GM21515 (cell line): ENCODE data around the gene EPHB4.
"Not testable (repeated sequence)": the region's sequence is repeated elsewhere in the genome, so short reads cannot be mapped to it uniquely, and the experiment has no call there.

ENCODE experiments used
- ATAC-seq: cut with Tn5 transposase; IDR thresholded peaks from one replicate; pipeline ENCODE4 v1.9.1; 2021; ENCODE audit not compliant: unreplicated experiment

EPHB4 gene

DNA sequence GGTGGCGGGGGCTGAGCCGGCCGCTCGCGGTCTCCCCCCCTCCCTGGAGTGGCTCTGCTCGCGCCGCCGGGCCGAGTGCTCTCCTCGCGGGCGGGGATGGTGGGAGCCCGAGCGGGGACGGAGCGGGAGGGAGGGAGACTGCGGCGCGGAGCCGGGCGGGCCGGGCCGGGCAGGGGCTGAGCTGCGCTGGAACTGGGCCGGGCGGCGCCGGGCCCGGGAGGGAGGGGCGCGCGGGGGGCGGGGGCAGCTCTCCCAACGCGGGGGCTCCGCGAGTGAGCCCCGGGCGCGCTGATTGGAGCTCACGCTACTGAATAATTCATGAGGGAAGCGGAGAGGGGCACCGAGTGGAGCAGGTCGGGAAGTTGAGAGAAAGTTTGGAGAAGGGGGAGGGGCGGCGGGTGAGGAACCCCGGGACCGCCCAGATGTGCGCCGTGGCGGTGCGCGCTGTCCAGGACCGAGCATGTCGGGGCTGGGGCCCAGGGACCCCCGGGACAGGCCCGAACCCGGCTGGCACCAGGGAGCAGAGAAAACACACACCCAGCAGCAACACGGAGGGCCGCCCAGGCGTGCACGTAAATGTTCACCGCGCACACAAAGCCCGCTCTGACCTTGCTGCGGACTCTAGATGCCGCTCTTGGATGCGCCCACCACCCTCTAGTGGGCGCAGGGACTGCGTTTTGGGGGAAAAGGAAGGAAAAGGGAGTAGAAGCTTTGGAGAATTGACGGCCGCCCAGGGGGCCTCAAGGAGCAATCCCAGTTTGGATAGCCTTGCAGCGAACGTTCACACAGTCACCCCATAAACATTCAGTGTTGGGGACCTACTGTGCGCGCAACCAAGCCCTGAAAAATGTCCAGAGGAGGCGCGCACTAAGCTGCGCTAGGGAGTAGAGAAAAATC is at the start of gene EPHB4:
EPHB4 (minus strand) TSS at position 194 of the 897 bp plus-strand sequence. CDS start 493 bp downstream, outside the sequence.
- ATAC-seq = no peak

DNA sequence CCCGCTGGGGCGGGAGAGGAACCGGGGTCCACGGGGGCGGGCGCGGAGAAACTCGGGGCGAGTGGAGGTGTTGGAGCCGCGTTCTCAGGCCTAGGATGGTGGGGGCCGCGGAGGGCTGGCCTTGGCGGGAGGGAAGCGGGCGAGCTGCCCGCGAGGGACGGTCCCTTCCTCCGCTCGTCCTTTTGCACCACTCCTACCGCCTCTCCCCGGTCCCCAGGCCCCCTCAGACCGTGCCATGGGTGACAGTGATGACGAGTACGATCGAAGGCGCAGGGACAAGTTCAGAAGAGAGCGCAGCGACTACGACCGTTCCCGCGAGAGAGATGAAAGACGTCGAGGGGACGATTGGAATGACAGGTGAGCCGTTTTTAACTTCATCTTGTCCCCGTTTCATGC is 48.0 kb upstream of the EPHB4 start:
- peak; percentile 27 for ATAC-seq

DNA sequence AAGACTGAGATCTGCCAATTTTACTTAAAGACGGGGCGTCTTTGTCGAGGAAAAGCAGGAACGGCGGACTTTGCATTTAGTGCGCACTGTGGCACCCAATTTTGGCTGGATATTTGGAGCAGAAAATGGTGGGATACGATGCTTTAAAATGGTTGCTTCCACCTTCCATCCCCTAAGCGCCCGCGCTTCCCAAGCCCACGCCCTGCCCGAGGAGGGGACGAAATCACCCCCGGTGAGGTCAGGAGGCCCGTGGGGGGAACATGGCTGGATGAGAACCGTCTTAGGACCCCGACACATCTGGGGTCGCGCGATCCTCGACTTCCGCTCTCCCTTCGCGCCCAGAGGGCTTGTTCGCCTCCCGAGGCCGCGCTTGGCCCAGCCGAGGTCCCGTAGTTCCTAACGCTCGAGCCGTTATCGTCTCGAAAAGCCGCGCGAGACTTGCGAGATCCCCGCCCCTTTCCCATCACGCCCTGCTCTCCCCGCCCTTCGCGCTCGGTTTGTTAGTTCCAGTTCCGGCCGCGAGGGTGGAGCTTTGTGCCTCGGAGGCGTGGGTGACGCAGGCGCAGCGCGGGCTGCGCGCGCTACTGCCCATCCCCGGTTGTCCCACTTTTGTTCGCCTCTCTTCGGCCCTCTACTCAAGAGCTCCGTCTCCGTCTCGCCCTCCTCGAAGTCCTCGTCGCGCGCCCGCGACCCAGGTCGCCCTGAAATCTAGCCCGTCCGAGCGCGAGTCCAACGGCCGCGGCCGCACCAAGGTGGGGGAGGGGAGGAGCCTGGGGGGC is 47.4 kb upstream of the EPHB4 start, which contains the start of gene SRRT:
SRRT (plus strand) TSS at position 527 of the 779 bp plus-strand sequence. CDS start 488 bp downstream, outside the sequence.
- peak; percentile 86 for ATAC-seq

DNA sequence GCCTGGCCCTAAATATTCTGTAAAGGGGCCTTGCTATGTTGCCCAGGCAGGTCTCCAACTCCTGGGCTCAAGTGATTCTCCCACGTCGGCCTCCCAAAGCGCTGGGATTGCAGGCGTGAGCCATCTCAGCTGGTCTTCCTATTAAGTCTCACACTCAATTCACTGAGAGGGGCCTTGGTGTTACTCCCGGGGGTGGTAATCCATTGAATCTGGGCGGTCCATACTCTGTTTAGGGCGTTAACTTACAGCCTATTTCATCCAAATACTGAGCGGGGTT is 46.9 kb upstream of the EPHB4 start:
- no peak for ATAC-seq

DNA sequence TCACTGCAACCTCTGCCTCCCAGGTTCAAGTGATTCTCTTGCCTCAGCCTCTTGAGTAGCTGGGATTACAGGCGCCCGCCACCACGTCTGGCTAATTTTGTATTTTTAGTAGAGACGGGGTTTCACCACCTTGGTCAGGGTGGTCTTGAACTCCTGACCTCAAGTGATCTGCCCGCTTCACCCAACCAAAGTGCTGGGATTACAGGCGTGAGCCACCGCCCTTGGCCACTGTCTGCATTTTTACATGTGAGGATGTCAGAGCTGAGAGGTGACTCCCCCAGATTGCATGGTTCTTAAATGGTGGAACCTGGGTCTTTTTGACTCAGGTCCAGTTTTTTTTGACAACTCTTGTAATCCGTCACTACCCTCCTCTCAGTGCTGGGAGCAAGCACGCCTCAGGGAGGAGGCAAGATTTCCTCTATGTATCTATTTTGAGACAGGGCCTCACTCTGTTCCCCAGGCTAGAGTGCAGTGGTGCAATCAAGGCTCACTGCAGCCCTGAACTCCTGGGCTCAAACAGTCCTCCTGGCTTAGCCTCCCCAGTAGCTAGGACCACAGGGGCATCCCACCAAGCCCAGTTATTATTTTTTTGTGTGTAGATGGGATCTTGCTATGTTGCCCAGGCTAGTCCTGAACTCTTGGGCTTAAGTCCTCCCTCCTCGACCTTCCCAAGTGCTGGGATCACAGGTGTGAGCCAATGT is 46.4 kb upstream of the EPHB4 start:
- no peak for ATAC-seq

DNA sequence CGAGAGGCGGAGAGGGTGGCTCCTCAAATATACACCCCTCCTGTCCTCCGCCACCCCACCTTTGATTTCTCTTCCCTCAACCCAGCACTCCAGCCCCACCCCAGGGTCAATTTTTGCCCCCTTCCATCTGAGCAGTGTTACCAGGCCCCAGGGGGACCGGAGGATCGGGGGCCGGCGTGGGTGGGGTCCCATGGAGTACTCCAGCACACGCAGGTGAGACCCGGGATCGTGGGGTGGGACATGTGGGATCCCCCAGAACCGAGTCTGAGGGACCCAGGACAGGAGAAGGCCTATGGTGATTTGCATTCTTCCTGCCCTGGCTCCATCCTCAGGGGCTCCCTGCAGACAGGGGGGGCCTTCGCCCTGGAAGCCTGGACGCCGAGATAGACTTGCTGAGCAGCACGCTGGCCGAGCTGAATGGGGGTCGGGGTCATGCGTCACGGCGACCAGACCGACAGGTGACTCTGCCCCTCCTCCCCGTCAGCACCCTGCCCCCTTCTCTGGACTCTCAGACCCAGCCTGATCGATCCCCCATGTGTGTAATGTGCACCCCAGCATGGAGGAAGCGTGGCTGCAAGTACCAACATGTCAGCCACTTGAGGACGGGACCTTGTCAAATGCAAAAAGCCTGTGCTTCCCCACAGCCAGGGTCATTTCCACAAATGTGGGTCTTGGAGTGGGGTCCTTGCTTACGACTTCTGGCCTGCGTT is 40.6 kb upstream of the EPHB4 start:
- no peak for ATAC-seq

DNA sequence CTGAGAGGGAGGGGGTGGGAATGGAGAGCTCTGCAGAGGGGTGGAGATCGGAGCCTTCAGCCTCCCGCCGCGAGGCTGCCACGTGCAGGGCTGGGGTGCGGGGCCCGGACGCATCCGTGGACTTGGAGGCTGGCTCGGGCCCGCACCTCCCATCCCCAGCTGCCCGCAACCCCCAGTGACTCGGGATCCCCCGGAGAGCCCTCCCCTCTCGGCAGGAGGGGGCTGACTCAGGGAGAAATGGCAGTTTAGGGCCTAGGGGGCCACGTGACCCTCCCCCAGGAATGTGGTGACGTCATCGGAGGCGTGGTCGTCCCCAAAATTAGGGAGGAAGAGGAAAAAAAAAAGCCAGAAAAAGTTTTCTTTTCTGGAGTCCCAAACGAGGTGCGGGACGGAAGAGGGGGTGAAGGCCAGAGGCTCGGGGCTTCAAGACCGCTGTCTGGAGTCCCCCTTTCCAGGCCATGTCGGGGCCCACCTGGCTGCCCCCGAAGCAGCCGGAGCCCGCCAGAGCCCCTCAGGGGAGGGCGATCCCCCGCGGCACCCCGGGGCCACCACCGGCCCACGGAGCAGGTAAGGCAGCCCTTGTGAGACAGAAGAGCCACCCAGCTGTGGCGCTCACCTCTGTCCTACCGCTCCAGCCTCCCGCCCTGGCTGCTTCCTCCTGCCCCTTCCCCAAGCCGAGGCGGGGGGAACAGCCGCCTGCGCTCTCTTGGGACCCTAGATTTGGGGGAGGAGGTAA is 39.9 kb upstream of the EPHB4 start, which contains the start of gene TRIP6:
TRIP6 (plus strand) TSS at position 348 of the 736 bp plus-strand sequence; CDS start at position 459, 111 bp downstream.
- no peak for ATAC-seq

DNA sequence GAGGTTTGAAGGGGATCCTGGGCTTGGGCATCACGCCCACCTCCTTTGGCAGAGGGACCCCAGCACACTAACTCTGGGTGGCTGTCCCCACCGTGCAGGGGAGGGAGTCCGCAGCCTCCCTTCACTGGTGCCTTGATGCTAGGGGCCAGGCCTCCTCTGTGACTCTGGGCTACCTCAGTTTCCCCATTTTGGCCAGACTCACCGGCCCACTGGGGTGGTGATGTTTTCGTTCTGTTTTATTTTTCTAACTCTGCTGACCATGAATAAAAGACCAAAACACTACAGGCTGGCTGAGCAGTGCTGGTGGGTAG is 39.4 kb upstream of the EPHB4 start:
- ATAC-seq = no peak

DNA sequence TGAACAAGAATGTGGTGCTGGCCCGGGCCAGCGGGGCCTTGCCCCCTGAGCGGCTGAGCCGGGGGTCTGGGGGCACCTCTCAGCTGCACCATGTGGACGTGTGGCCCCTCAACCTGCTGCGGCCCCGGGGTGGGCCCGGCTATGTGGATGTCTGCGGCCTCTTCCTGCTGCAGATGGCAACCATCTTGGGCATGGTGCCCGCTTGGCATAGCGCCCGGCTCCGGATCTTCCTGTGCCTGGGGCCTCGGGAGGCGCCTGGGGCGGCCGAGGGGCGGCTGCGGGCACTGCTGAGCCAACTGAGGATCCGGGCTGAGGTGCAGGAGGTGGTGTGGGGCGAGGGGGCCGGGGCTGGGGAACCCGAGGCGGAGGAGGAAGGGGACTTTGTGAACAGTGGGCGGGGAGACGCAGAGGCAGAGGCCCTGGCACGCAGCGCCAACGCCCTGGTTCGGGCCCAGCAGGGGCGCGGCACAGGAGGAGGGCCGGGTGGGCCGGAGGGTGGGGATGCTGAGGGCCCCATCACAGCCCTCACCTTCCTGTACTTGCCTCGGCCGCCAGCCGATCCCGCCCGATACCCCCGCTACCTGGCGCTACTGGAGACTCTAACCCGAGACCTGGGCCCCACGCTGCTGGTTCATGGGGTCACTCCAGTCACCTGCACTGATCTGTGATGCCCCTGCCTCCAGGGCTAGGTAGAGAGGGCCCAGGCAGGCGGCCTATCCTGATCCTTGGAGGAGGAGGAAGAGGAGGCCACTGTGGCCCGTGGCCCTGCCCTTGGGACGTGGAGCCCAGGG is 38.8 kb upstream of the EPHB4 start:
- no peak for ATAC-seq

DNA sequence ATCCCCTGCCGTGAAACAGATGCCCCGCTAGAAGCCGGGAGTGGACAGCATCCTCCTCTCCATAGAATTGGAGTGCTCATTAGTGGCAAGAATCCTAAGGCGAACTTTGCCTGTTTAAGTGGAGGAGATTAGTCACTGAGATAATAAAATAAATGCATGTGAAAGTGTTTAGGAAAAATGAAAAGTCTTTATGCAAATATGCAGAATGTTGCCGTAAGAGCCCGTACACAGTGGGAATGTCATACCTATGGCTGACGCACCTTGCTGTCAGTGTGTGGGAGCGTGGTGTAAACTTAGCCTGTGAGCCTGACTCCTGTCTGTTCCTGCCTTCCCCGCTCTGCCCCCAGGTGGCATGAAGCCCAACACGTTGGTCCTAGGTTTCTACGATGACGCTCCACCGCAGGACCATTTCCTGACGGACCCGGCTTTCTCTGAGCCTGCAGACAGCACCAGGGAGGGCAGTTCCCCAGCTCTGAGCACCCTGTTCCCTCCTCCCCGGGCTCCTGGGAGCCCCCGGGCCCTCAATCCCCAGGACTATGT is 38.1 kb upstream of the EPHB4 start:
- no peak for ATAC-seq

DNA sequence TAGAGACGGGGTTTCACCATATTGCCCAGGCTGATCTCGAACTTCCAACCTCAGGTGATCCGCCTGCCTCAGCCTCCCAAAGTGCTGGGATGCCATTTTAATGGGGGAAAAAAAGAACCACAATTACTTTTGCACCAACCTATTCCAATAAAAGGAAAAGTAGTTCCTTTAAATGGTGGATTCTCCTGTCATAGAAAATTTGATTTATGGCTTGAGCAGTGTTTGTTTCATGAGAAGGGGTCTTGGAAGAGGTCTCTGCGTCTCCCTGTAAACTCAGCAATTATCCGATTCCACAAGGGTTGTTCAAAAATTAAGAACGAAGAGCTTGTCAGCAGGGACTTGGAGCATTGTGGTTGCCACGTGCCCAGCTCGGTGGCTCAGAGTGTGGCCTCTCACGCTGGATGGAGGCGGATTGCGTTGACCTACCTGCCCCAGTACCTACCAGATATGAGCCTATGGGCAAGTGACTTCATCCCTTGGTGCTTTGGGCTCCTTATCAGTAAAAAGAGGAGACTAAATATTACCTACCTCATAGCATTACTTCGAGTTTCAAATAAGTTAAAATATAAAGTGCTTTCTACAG is 37.0 kb upstream of the EPHB4 start:
- no peak for ATAC-seq

DNA sequence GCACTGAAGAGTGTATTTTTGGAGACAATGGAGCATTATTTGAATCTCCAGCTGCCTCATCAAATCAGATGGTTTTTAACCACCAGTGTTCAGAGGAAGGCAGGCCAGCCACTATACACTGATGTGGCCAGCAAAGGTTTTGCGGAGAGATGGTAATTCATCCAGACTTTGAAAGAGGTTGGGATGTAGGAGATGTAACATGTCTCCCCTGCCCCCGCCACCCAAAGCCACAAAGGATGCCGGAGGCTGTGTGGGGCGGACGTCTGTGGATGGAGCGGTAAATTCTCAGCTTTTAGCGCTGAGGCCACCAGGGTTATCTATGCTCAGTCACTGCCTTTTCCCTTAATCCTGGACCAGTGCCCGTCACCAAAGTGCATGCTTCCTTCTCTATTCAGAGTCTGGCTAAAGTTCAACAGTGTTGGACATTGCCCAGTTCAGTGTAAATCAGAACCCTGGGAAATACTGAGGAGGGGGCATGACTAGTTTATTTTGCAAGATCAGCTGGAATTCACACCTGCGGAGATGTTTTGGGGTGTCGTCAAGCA is 36.2 kb upstream of the EPHB4 start:
- ATAC-seq = no peak

DNA sequence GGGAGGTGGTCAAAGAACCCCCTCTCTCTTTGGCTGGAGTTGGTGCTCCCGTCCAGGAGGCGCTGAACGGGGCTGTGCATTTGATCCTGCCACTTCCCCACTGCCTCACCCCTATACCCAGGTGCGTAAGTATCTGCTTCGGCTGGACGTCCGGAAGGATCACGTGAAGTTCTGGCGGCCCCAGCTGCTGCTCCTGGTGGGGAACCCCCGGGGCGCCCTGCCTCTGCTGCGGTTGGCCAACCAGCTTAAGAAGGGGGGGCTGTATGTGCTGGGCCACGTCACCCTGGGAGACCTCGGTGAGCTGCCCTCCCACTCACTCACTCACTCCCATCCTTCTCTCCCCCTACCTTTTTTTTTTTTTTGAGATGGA is 34.3 kb upstream of the EPHB4 start:
- no peak for ATAC-seq

DNA sequence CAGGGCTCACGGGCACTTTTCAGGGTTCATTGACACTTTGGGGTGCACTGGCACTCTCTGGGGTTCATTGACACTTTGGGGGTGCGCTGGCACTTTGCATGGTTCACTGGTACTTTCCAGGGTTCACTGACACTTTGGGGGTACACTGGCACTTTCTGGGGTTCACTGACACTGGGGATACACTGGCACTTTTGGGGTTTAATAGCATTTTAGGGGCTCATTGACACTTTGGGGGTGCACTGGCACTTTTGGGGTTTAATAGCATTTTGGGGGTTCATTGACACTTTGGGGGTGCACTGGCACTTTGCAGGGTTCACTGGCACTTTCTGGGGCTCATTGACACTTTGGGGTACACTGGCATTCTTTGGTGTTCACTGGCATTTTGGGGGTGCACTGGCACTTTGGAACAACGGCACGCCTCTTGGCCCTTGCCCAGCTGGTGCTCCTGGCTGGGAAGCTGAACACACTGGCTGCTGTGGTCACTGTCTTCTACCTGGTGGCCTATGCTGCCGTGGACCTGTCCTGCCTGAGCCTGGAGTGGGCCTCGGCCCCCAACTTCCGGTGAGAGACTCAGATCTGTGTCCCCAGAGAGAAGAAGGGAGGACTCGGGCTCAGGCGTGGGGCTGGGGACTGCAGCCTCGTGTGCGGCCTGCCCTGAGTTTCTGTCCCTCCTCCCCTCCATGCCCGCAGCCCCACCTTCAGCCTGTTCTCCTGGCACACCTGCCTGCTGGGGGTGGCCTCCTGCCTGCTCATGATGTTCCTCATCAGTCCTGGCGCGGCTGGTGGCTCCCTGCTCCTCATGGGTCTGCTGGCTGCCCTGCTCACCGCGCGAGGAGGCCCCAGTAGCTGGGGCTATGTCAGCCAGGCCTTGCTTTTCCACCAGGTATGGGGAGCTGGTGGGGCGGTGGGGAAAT is 33.6 kb upstream of the EPHB4 start:
- no peak for ATAC-seq

DNA sequence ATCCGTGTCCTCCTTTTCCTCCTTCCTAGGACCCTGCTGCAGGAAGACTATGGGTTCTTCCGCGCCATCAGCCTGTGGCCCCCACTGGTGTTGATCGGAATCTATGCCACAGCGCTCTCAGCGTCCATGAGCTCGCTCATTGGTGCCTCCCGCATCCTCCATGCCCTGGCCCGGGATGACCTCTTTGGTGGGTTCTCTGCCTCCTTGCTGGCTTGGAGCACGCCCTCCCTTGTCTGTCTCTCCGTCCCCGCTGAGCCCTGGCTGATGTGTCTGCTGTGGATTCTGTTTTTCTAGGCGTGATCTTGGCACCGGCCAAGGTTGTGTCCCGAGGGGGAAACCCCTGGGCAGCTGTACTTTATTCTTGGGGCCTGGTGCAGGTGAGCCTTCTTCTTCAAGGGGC is 32.5 kb upstream of the EPHB4 start:
- no peak for ATAC-seq

DNA sequence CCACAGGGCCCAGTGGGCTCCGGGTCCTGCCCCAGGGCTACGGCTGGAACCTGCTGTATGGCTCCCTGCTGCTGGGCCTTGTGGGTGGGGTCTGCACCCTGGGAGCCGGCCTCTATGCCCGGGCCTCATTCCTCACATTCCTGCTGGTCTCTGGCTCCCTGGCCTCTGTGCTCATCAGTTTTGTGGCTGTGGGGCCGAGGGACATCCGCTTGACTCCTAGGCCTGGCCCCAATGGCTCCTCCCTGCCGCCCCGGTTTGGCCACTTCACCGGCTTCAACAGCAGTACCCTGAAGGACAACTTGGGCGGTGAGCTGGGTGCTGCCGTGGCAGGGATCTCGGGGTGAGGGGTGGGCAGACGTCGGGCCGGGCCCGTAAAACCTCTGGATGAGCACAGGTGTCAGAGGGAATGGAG is 29.6 kb upstream of the EPHB4 start:
- ATAC-seq = no peak

DNA sequence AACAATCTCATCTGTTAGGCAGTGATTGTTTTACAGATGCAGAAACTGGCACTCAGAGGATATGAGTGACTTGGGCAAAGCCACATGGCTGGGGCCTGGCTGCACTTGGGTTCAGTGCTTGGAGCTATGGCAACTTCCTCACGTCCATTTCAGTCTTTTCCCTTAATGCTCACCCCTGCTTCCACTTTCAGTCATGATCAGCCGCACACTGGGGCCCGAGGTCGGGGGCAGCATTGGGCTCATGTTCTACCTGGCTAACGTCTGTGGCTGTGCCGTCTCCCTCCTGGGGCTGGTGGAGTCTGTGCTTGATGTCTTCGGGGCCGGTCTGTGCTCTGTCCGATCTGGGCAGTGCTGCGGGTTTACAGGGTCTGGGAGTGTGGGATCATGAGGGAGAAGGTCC is 28.2 kb upstream of the EPHB4 start:
- no peak for ATAC-seq

DNA sequence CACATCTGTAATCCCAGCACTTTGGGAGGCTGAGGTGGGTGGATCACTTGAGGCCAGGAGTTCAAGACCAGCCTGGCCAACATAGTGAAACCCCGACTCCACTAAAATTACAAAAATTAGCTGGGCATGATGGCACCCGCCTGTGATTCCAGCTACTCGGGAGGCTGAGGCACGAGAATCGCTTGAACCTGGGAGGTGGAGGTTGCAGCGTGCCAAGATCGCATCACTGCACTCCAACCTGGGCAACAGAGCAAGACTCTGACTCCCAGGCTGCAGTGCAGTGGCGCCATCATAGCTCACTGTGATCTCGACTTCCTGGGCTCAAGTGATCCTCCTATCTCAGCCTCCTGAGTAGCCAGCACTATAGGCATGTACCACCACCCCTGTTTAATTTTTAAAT is 27.6 kb upstream of the EPHB4 start:
- not testable (repeated sequence) for ATAC-seq
